C4-2B (cell line): ENCODE measurements around the gene OPRL1.

ENCODE experiments used
- ZFX ChIP-seq: fragments of 450-650 bp; IDR thresholded peaks from 2 replicates; pipeline ENCODE4 v1.6.1; 2017
- TF ChIP-seq, protein P1 (sequence below): fragments of 450-650 bp; conservative IDR thresholded peaks from 2 replicates; pipeline ENCODE4 v1.5.1; 2017; ENCODE audit warnings: mild to moderate bottlenecking

DNA sequence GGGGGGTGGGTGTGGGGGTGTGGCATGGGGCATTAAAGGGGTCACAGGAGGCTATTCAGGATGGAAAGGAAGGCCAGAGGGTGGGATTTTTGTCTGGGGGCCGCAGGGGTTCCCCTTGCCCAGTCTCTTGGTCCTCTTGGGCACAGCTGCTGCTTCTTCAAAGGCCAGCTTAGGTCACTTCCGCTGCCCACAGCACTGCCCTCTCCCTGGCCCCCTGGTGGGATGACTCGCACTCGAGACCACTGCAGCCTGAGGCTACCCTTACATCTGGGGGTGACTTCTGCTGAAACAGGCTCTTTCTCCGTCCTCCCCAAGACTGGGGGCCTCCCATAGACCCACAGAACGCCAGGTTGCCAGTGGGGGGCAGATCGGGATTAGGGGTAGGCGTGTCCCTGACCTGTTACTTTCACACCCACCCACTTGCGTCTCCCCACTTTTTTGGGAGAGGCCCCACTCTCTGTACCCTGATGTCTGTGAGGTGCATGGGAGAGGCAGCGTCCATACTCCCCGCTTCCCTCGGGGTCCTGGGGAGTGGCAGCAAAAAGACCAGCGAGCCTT is 3.0 kb downstream of the OPRL1 start:
- TF ChIP-seq, protein P1, sequence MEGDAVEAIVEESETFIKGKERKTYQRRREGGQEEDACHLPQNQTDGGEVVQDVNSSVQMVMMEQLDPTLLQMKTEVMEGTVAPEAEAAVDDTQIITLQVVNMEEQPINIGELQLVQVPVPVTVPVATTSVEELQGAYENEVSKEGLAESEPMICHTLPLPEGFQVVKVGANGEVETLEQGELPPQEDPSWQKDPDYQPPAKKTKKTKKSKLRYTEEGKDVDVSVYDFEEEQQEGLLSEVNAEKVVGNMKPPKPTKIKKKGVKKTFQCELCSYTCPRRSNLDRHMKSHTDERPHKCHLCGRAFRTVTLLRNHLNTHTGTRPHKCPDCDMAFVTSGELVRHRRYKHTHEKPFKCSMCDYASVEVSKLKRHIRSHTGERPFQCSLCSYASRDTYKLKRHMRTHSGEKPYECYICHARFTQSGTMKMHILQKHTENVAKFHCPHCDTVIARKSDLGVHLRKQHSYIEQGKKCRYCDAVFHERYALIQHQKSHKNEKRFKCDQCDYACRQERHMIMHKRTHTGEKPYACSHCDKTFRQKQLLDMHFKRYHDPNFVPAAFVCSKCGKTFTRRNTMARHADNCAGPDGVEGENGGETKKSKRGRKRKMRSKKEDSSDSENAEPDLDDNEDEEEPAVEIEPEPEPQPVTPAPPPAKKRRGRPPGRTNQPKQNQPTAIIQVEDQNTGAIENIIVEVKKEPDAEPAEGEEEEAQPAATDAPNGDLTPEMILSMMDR, result no peak
- no peak for TF ChIP-seq ZFX
